IPS-20b (cell line): ENCODE results near the gene GDF2.

Experiments used
- H3K27ac ChIP-seq: one replicate; pipeline ENCODE4 v1.5.1; 2013; ENCODE audit warnings: low read length
- H3K27me3 ChIP-seq: 2 replicates; pipeline ENCODE4 v1.6.1; 2013; ENCODE audit warnings: mild to moderate bottlenecking, low read length, inconsistent platforms; ENCODE audit not compliant: insufficient read depth
- H3K36me3 ChIP-seq: 2 replicates; pipeline ENCODE4 v1.6.1; 2013; ENCODE audit warnings: low read depth, mild to moderate bottlenecking, inconsistent platforms, low read length, moderate library complexity; ENCODE audit not compliant: insufficient read depth
- H3K4me1 ChIP-seq: 2 replicates; pipeline ENCODE4 v1.6.1; 2013; ENCODE audit warnings: mild to moderate bottlenecking, control low read depth, inconsistent platforms, low read length, moderate library complexity; ENCODE audit not compliant: insufficient read depth
- H3K4me3 ChIP-seq: 2 replicates; pipeline ENCODE4 v1.5.1; 2013; ENCODE audit warnings: mild to moderate bottlenecking, low read length, inconsistent platforms
- H3K9ac ChIP-seq: 2 replicates; pipeline ENCODE4 v1.6.1; 2013; ENCODE audit warnings: low read depth, mild to moderate bottlenecking, inconsistent platforms, low read length, moderate library complexity
- H3K9me3 ChIP-seq: 2 replicates; pipeline ENCODE4 v1.6.1; 2013; ENCODE audit warnings: mild to moderate bottlenecking, low read depth, low read length, inconsistent platforms; ENCODE audit not compliant: insufficient read depth

GDF2 gene

DNA sequence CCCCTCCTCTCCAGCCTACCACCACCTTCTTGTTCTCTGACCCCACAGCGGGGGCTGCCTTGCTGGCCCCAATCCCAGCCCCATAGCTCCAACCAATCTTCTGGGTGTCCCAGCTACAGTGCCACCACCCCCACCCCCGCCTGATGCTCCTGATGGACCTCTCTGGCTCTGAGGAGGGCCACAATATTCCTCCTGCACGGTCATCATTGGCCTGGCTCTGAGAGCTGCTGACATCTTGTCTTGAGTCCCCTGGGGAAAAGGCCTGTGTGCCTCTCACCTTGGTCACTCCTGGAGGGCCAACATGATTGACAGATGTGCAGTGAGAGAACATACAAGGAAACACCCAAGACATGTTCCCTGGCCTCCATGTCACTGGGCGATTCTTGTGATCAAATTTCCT lies 7.6 kb downstream of the GDF2 start:
- no peaks in the 10 kb centered on the region for H3K36me3 ChIP-seq
- H3K27me3 ChIP-seq, result no peaks in the 10 kb centered on the region
- no peak overlapping the region for H3K27ac ChIP-seq
- H3K4me3 ChIP-seq, result no peak overlapping the region
- no peaks in the 10 kb centered on the region for H3K4me1 ChIP-seq
- no peak overlapping the region for H3K9ac ChIP-seq
- H3K9me3 ChIP-seq, result no peaks in the 10 kb centered on the region

DNA sequence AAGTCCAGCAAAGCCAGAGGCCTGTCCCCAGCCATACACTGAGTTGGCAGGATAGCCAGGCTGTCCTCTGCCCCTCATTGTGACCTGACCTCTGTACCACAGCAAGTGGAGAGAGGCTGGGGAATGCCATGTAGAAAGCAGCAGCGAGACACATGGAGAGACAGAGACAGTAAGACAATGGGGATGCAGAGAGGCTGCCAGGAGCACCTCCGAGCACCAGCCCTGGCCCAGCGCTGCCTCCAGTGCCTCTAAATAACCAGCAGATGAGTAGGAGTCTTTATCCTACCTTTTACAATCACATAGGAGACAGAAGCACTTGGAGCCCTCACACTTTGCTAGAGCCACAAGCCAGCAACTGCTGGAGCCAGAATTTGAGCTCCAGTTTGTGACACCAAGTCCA lies 8.1 kb downstream of the GDF2 start:
- H3K9me3 ChIP-seq, result no peaks in the 10 kb centered on the region
- H3K27me3 ChIP-seq, result no peaks in the 10 kb centered on the region
- no peaks in the 10 kb centered on the region for H3K36me3 ChIP-seq
- no peak overlapping the region for H3K4me3 ChIP-seq
- H3K27ac ChIP-seq, result no peak overlapping the region
- H3K9ac ChIP-seq, result no peak overlapping the region
- no peaks in the 10 kb centered on the region for H3K4me1 ChIP-seq

- H3K4me1 ChIP-seq, result no peaks in the 10 kb centered on the region
Observed at GRCh38 chr10:47330804-47331203, 8.6 kb downstream of the GDF2 start.

GRCh38 chr10:47331491-47331890 lies 9.2 kb downstream of the GDF2 start:
- no peak overlapping the region for H3K9ac ChIP-seq
- no peak overlapping the region for H3K4me3 ChIP-seq
- no peaks in the 10 kb centered on the region for H3K4me1 ChIP-seq
- H3K9me3 ChIP-seq, result no peaks in the 10 kb centered on the region
- H3K36me3 ChIP-seq, result no peaks in the 10 kb centered on the region
- no peaks in the 10 kb centered on the region for H3K27me3 ChIP-seq
- no peak overlapping the region for H3K27ac ChIP-seq

More at GRCh38 chr10:47330804-47331203, 8.6 kb downstream of the GDF2 start:
- H3K9me3 ChIP-seq, result no peaks in the 10 kb centered on the region
- H3K4me3 ChIP-seq, result no peak overlapping the region
- H3K27me3 ChIP-seq, result no peaks in the 10 kb centered on the region
- H3K9ac ChIP-seq, result no peak overlapping the region
- H3K36me3 ChIP-seq, result no peaks in the 10 kb centered on the region
- H3K27ac ChIP-seq, result no peak overlapping the region

DNA sequence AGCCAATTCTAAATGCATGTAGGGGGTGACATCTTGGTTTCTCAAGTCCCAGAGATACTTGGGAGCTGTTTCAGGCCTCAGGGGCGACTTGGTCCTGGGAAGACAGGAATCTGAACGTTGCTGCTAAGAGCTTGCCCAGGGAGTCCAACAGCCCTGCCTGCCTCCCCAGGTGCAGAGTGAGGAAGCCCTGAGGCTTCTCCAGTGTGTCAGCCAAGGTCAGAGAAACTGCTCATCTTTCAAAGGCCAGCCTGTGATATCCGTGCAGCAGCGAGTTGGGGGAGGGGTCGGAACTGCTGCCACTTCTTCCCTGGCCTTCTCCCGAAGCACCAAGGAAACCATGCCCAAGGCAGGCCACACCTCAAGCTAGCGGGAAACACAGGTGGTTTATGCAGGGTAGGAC lies 9.7 kb downstream of the GDF2 start:
- no peaks in the 10 kb centered on the region for H3K36me3 ChIP-seq
- H3K27ac ChIP-seq, result no peak overlapping the region
- H3K4me3 ChIP-seq, result no peak overlapping the region
- H3K9me3 ChIP-seq, result no peaks in the 10 kb centered on the region
- no peaks in the 10 kb centered on the region for H3K4me1 ChIP-seq
- H3K27me3 ChIP-seq, result no peaks in the 10 kb centered on the region
- H3K9ac ChIP-seq, result no peak overlapping the region

- no peak overlapping the region for H3K9ac ChIP-seq
- no peaks in the 10 kb centered on the region for H3K27me3 ChIP-seq
- H3K4me3 ChIP-seq, result no peak overlapping the region
- no peak overlapping the region for H3K27ac ChIP-seq
- no peaks in the 10 kb centered on the region for H3K36me3 ChIP-seq
- no peaks in the 10 kb centered on the region for H3K9me3 ChIP-seq
- no peaks in the 10 kb centered on the region for H3K4me1 ChIP-seq
Observed at GRCh38 chr10:47332371-47332770, 10.1 kb downstream of the GDF2 start.

- Histone ChIP-seq H3K27me3 (no peaks in the 10 kb centered on the region), H3K27ac (no peak overlapping the region), H3K36me3 (no peaks in the 10 kb centered on the region), H3K4me3 (no peak overlapping the region), H3K4me1 (no peaks in the 10 kb centered on the region), H3K9me3 (no peaks in the 10 kb centered on the region), H3K9ac (no peak overlapping the region)
Observed at GRCh38 chr10:47332946-47333345, 10.7 kb downstream of the GDF2 start.

GRCh38 chr10:47333532-47333931 lies 11.3 kb downstream of the GDF2 start:
- Histone ChIP-seq H3K4me1 (no peaks in the 10 kb centered on the region), H3K9me3 (no peaks in the 10 kb centered on the region), H3K36me3 (no peaks in the 10 kb centered on the region), H3K9ac (no peak overlapping the region), H3K27ac (no peak overlapping the region), H3K27me3 (no peaks in the 10 kb centered on the region), H3K4me3 (no peak overlapping the region)

DNA sequence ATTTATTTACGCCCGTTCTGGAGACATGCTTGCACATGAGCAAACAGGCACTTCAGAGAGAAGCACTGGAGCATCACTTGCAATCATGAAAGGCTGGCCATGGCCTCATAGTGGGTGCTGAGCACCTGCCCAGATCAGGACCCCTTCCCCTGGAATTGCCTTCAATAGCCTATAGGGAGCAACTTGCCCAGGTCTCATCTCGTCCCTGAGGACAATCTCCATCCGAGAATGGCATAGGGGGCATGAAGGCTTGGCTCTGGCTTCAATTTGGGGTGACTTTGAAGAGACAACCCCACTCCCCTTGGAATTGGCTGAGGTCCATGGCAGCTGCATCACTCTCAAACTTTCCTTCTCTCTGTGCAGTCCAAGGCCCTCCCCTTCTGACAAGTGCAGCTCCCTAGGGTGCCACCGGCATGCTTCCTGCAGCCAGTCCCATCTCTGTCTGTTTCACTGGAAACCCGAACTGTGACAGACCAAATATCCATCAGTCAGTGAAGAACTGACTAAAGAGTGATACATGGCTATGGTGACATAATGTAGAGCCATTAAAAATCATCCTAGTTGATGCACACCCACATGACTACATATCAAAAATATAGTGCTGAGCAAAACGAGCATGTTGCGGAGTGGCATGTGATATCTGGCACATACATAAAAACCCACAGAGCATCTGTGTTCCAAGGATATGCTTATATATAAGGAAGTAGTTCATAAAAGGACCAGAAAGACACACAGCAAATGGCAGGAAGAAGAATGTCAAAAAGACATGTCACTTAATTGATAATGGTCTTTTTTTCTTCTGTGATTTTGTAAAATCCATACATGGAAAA lies 12.4 kb downstream of the GDF2 start:
- Histone ChIP-seq H3K4me1 (no peaks in the 10 kb centered on the region), H3K36me3 (no peaks in the 10 kb centered on the region), H3K27me3 (no peaks in the 10 kb centered on the region), H3K9me3 (no peaks in the 10 kb centered on the region), H3K4me3 (no peak overlapping the region), H3K27ac (no peak overlapping the region), H3K9ac (no peak overlapping the region)

DNA sequence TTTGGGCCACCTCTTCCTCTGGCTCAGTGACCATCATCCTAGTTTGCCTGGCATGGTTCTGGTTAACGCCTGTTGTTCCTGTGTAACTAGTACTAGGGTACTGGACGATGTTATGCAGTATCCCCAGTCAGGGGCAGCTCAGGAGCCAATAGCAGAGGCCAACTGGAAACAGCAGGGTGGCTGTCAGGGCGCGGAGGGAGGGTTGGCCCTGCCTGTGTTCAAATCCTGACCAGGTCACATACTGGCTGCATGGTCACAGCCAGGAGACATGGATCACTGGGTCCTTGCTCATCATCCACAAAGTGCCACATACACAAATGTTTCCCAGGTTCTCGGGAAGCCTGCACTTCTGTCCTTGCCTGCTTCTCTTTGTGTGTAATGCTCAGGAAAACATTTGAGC lies 13.7 kb downstream of the GDF2 start:
- Histone ChIP-seq H3K9ac (no peak overlapping the region), H3K27ac (no peak overlapping the region), H3K36me3 (no peaks in the 10 kb centered on the region), H3K27me3 (no peaks in the 10 kb centered on the region), H3K9me3 (no peaks in the 10 kb centered on the region), H3K4me1 (no peaks in the 10 kb centered on the region), H3K4me3 (no peak overlapping the region)

GRCh38 chr10:47336387-47337134 lies 14.3 kb downstream of the GDF2 start:
- Histone ChIP-seq H3K9me3 (no peaks in the 10 kb centered on the region), H3K4me3 (no peak overlapping the region), H3K36me3 (no peaks in the 10 kb centered on the region), H3K27ac (no peak overlapping the region), H3K9ac (no peak overlapping the region), H3K27me3 (no peaks in the 10 kb centered on the region), H3K4me1 (no peaks in the 10 kb centered on the region)

- Histone ChIP-seq H3K27ac (no peak overlapping the region), H3K36me3 (no peaks in the 10 kb centered on the region), H3K4me3 (no peak overlapping the region), H3K27me3 (no peaks in the 10 kb centered on the region), H3K9me3 (no peaks in the 10 kb centered on the region), H3K9ac (no peak overlapping the region), H3K4me1 (no peaks in the 10 kb centered on the region)
Observed at GRCh38 chr10:47337310-47337709, 15.1 kb downstream of the GDF2 start.
